Activated CD4-positive, alpha-beta T cell treated with anti-CD3 and anti-CD28 coated beads, Interleukin-2, amount 10 ng/mL, durations not matched to agents 7 days and 5 days (primary cell): ENCODE data around the gene STON2. TPM values are rescaled to one million over a fixed set of nuclear protein-coding genes. Genes with fewer than 3 reads are reported as not detected.

ENCODE experiments used
- CTCF ChIA-PET: fragments of 350-600 bp; sonication (Branson Sonifier 250); formaldehyde crosslinking; loops from one replicate; lab custom pipeline; 2021; ENCODE audit warnings: antibody characterized with exemption; lab: Charles Lee
- POLR2A ChIA-PET: fragments of 350-600 bp; sonication (Branson Sonifier 250); formaldehyde crosslinking; loops from one replicate; lab custom pipeline; 2021; ENCODE audit warnings: antibody characterized with exemption; lab: Charles Lee
- DNase-seq: peaks from one replicate; pipeline ENCODE4 v3.0.0-alpha.2; 2020
- H3K27ac Mint-ChIP-seq: one replicate; pipeline ENCODE4 v1.8.0; 2021; ENCODE audit warnings: mild to moderate bottlenecking, moderate library complexity, mixed read lengths
- H3K27me3 Mint-ChIP-seq: one replicate; pipeline ENCODE4 v1.8.0; 2021; ENCODE audit warnings: mixed read lengths
- H3K36me3 Mint-ChIP-seq: one replicate; pipeline ENCODE4 v1.8.0; 2021; ENCODE audit warnings: low read depth, mixed read lengths
- H3K4me1 Mint-ChIP-seq: one replicate; pipeline ENCODE4 v1.8.0; 2021; ENCODE audit warnings: mixed read lengths
- H3K4me3 Mint-ChIP-seq: one replicate; pipeline ENCODE4 v1.8.0; 2021; ENCODE audit warnings: mild to moderate bottlenecking, moderate library complexity, mixed read lengths
- H3K9me3 Mint-ChIP-seq: one replicate; pipeline ENCODE4 v1.8.0; 2021; ENCODE audit warnings: mixed read lengths
- total RNA-seq, 2 experiments: library from RNA; stranded (reverse); gene quantifications; one replicate each; pipeline ENCODE4 v1.2.3, GENCODE V29; 2021

The STON2 gene
- total RNA-seq, 2 experiments from 2014 or later: 0.72 to 1.1 TPM

- DNase-seq: no peak
- Mint-ChIP-seq H3K4me3 (no peak overlapping the region), H3K4me1 (peaks cover 16% of the 10 kb centered on the region), H3K27ac (no peak overlapping the region), H3K27me3 (no peaks in the 10 kb centered on the region), H3K9me3 (no peaks in the 10 kb centered on the region), H3K36me3 (no peaks in the 10 kb centered on the region)
- ChIA-PET POLR2A (no interaction called here), CTCF (interaction anchor here (0.5 kb wide), 1 partner anchor 229 kb away, joined by 3 read pairs; no protein-coding TSS in a partner anchor)
Measured at GRCh38 chr14:81301813-81302212, 98.3 kb downstream of the STON2 start.

GRCh38 chr14:81301371-81301770, 98.8 kb downstream of the STON2 start:
- Mint-ChIP-seq H3K9me3 (no peaks in the 10 kb centered on the region), H3K36me3 (no peaks in the 10 kb centered on the region), H3K4me3 (no peak overlapping the region), H3K27me3 (no peaks in the 10 kb centered on the region), H3K4me1 (peaks cover 16% of the 10 kb centered on the region), H3K27ac (no peak overlapping the region)
- CTCF ChIA-PET: interaction anchor here (0.5 kb wide), 1 partner anchor 230 kb away, joined by 3 read pairs; no protein-coding TSS in a partner anchor
- POLR2A ChIA-PET: no interaction called here
- DNase-seq: no peak

- Mint-ChIP-seq H3K36me3 (no peaks in the 10 kb centered on the region), H3K27me3 (no peaks in the 10 kb centered on the region), H3K4me3 (no peak overlapping the region), H3K4me1 (peaks cover 14% of the 10 kb centered on the region), H3K27ac (no peak overlapping the region), H3K9me3 (no peaks in the 10 kb centered on the region)
- CTCF ChIA-PET: no interaction called here
- no peak for DNase-seq
- POLR2A ChIA-PET: no interaction called here
Measured at GRCh38 chr14:81298911-81299310, 101.2 kb downstream of the STON2 start.

- Mint-ChIP-seq H3K4me3 (no peak overlapping the region), H3K27ac (no peak overlapping the region), H3K4me1 (peaks cover 6% of the 10 kb centered on the region), H3K9me3 (no peaks in the 10 kb centered on the region), H3K27me3 (no peaks in the 10 kb centered on the region), H3K36me3 (no peaks in the 10 kb centered on the region)
- ChIA-PET CTCF (no interaction called here), POLR2A (no interaction called here)
- DNase-seq: no peak
Measured at GRCh38 chr14:81298122-81298521, 102.0 kb downstream of the STON2 start.

- no peak for DNase-seq
- CTCF ChIA-PET: no interaction called here
- Mint-ChIP-seq H3K4me1 (no peaks in the 10 kb centered on the region), H3K27me3 (no peaks in the 10 kb centered on the region), H3K27ac (no peak overlapping the region), H3K9me3 (no peaks in the 10 kb centered on the region), H3K4me3 (no peak overlapping the region), H3K36me3 (no peaks in the 10 kb centered on the region)
- POLR2A ChIA-PET: no interaction called here
Measured at GRCh38 chr14:81295958-81296923, 103.9 kb downstream of the STON2 start.

GRCh38 chr14:81289516-81289915, 110.6 kb downstream of the STON2 start:
- no peaks in the 10 kb centered on the region for H3K36me3 Mint-ChIP-seq
- no peak overlapping the region for H3K27ac Mint-ChIP-seq
- no peak for DNase-seq
- no peaks in the 10 kb centered on the region for H3K9me3 Mint-ChIP-seq
- ChIA-PET POLR2A (no interaction called here), CTCF (no interaction called here)
- H3K4me3 Mint-ChIP-seq: no peak overlapping the region
- no peaks in the 10 kb centered on the region for H3K4me1 Mint-ChIP-seq
- H3K27me3 Mint-ChIP-seq: peaks cover 9% of the 10 kb centered on the region

GRCh38 chr14:81286574-81287370, 113.4 kb downstream of the STON2 start:
- Mint-ChIP-seq H3K4me3 (no peak overlapping the region), H3K9me3 (no peaks in the 10 kb centered on the region), H3K27me3 (peaks cover 9% of the 10 kb centered on the region), H3K27ac (no peak overlapping the region), H3K4me1 (no peaks in the 10 kb centered on the region), H3K36me3 (no peaks in the 10 kb centered on the region)
- DNase-seq: no peak
- CTCF ChIA-PET: no interaction called here
- POLR2A ChIA-PET: no interaction called here

- Mint-ChIP-seq H3K4me3 (no peak overlapping the region), H3K4me1 (no peaks in the 10 kb centered on the region), H3K27ac (no peak overlapping the region), H3K9me3 (no peaks in the 10 kb centered on the region), H3K27me3 (peaks cover 9% of the 10 kb centered on the region), H3K36me3 (no peaks in the 10 kb centered on the region)
- ChIA-PET POLR2A (no interaction called here), CTCF (no interaction called here)
- DNase-seq: no peak
Measured at GRCh38 chr14:81285245-81285644, 114.9 kb downstream of the STON2 start.

- Mint-ChIP-seq H3K9me3 (no peaks in the 10 kb centered on the region), H3K36me3 (no peaks in the 10 kb centered on the region), H3K4me3 (no peak overlapping the region), H3K27me3 (peaks cover 3% of the 10 kb centered on the region), H3K4me1 (peaks cover 4% of the 10 kb centered on the region), H3K27ac (no peak overlapping the region)
- ChIA-PET CTCF (no interaction called here), POLR2A (no interaction called here)
- no peak for DNase-seq
Measured at GRCh38 chr14:81281332-81281731, 118.8 kb downstream of the STON2 start.

GRCh38 chr14:81280136-81280791, 119.9 kb downstream of the STON2 start:
- Mint-ChIP-seq H3K27ac (no peak overlapping the region), H3K27me3 (peaks cover 5% of the 10 kb centered on the region), H3K9me3 (no peaks in the 10 kb centered on the region), H3K4me1 (peaks cover 4% of the 10 kb centered on the region), H3K36me3 (no peaks in the 10 kb centered on the region), H3K4me3 (no peak overlapping the region)
- ChIA-PET CTCF (no interaction called here), POLR2A (no interaction called here)
- no peak for DNase-seq

- no peak overlapping the region for H3K27ac Mint-ChIP-seq
Measured at GRCh38 chr14:81277096-81277495, 123.0 kb downstream of the STON2 start.

GRCh38 chr14:81276073-81277069, 123.8 kb downstream of the STON2 start:
- no peak for DNase-seq
- Mint-ChIP-seq H3K4me1 (peaks cover 4% of the 10 kb centered on the region), H3K27ac (no peak overlapping the region), H3K27me3 (peaks cover 6% of the 10 kb centered on the region), H3K9me3 (no peaks in the 10 kb centered on the region), H3K4me3 (no peak overlapping the region), H3K36me3 (no peaks in the 10 kb centered on the region)
- POLR2A ChIA-PET: no interaction called here
- CTCF ChIA-PET: interaction anchor here (0.5 to 0.9 kb wide), 2 partner anchors 189 to 900 kb away, joined by 3 read pairs; no protein-coding TSS in a partner anchor

More at GRCh38 chr14:81277096-81277495, 123.0 kb downstream of the STON2 start:
- Mint-ChIP-seq H3K36me3 (no peaks in the 10 kb centered on the region), H3K9me3 (no peaks in the 10 kb centered on the region), H3K4me3 (no peak overlapping the region), H3K27me3 (peaks cover 6% of the 10 kb centered on the region), H3K4me1 (peaks cover 4% of the 10 kb centered on the region)
- POLR2A ChIA-PET: no interaction called here
- CTCF ChIA-PET: interaction anchor here (0.9 kb wide), 1 partner anchor 188 kb away, joined by 3 read pairs; no protein-coding TSS in a partner anchor
- DNase-seq: no peak
